Superior temporal gyrus (tissue), 1 donor: ENCODE results near the gene H6PD.

Experiments
- DNase-seq: peaks from one replicate; pipeline ENCODE4 v3.0.0-alpha.2; 2016; ENCODE audit errors: extremely low spot score

The H6PD gene

GRCh38 chr1:9316512-9316911 lies 81.9 kb downstream of the H6PD start:
- no peak for DNase-seq

GRCh38 chr1:9317072-9317471 lies 82.5 kb downstream of the H6PD start:
- no peak for DNase-seq

GRCh38 chr1:9317591-9318417 lies 83.2 kb downstream of the H6PD start:
- no peak for DNase-seq

GRCh38 chr1:9319208-9319788 lies 84.7 kb downstream of the H6PD start:
- no peak for DNase-seq

GRCh38 chr1:9319789-9320519 lies 85.4 kb downstream of the H6PD start:
- DNase-seq, result no peak
